T-helper 2 cell treated with Interferon-gamma antibody and Interleukin-4, amounts not matched to agents 5 μg/mL and 100 μg/mL, for 36 hours (primary cell): ENCODE results near the gene ACSF2.
A peak's percentile ranks its signal among the peaks of the same experiment; 100 is the strongest.

ENCODE experiments used
- DNase-seq: peaks from one replicate; pipeline ENCODE4 v3.0.0; 2021; ENCODE audit warnings: low spot score
- H3K27ac Mint-ChIP-seq: one replicate; pipeline ENCODE4 v1.8.0; 2021; ENCODE audit warnings: mild to moderate bottlenecking, mixed read lengths
- H3K27me3 Mint-ChIP-seq: one replicate; pipeline ENCODE4 v1.8.0; 2021; ENCODE audit warnings: low read depth, mixed read lengths
- H3K36me3 Mint-ChIP-seq: one replicate; pipeline ENCODE4 v1.8.0; 2021; ENCODE audit warnings: low read depth, mixed read lengths
- H3K4me1 Mint-ChIP-seq: one replicate; pipeline ENCODE4 v1.8.0; 2021; ENCODE audit warnings: low read depth, mixed read lengths
- H3K4me3 Mint-ChIP-seq: one replicate; pipeline ENCODE4 v1.8.0; 2022; ENCODE audit warnings: mild to moderate bottlenecking, moderate library complexity, mixed read lengths
- H3K9me3 Mint-ChIP-seq: one replicate; pipeline ENCODE4 v1.8.0; 2021; ENCODE audit warnings: mixed read lengths

Gene ACSF2

DNA sequence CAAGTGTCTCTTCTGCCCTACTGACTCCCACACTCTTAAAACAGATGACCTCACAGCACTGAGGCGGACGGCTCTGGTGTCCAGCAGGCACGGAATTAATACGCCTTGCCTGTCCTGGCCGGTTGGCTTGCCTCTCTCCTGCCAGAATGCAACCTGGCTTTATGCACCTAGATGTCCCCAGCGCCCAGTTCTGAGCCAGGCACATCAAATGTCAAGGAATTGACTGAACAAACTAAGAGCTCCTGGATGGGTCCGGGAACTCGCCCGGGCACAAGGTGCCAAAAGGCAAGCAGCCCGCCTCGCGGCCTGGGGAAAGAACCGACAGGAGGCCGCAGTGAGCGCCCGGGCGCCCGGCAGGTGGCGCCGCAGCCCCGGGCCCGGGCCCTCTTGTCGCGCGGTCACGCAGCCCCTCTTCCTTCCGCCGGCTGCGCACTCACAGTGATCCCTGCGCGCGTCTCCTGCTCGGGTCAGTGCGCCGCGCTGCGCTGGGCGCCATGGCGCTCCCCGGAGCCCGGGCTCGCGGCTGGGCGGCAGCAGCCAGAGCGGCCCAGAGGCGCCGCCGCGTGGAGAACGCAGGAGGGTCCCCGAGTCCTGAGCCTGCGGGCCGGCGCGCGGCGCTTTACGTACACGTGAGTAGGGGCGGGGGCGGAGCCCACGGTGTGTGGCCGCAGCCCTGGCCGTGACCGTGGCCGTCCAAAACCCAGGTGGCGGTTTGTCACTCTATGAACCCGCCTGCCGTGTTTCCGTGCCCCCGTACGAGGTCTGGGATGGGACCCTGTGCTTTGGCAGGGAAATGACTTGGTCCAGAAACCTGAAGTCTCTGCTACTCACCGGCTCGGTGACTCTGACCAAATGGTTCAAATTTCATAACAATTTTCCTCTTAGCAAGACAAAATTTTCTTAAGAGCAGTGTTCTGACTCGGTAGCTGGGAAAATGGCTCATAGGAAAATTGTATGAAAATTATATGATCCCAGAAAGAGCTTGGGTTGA, 52.7 kb downstream of the ACSF2 start, which contains the start of gene RSAD1:
RSAD1 (plus strand) TSS at position 470 of the 991 bp plus-strand sequence; CDS start at position 495, 25 bp downstream.
- Mint-ChIP-seq H3K27ac (peak within 1 kb of the TSS; percentile 80), H3K36me3 (peaks cover 8% of the 10 kb centered on the region), H3K4me1 (peaks cover 20% of the 10 kb centered on the region), H3K4me3 (peak within 1 kb of the TSS; percentile 89), H3K27me3 (peaks cover 8% of the 10 kb centered on the region), H3K9me3 (no peaks in the 10 kb centered on the region)
- peak; percentile 84 for DNase-seq

DNA sequence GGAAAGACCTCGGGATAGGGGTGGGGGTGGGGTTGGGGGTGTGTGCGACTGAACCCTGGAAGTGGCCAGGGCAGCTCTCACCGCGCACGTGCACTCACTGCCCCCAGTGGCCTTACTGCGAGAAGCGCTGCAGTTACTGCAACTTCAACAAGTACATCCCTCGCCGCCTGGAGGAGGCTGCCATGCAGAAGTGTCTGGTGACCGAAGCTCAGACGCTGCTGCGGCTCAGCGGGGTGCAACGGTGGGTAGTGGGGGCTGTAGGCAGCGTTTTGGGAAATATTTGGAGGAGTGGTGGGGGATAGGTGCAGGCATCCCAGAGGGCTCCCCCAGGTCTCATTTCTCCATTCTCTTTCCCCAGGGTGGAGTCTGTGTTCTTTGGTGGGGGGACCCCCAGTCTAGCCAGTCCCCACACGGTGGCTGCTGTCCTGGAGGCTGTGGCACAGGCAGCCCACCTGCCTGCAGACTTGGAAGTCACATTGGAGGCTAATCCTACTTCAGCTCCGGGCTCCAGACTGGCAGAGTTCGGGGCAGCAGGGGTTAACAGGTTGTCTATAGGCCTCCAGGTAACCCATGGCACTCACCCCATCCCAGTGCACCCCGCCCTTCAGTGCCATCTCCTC, 53.6 kb downstream of the ACSF2 start:
- Mint-ChIP-seq H3K9me3 (no peaks in the 10 kb centered on the region), H3K36me3 (peaks cover 9% of the 10 kb centered on the region), H3K4me1 (peaks cover 20% of the 10 kb centered on the region), H3K27me3 (peaks cover 8% of the 10 kb centered on the region), H3K4me3 (peak overlapping the region; percentile 89), H3K27ac (peak overlapping the region; percentile 57)
- DNase-seq, result peak; percentile 51

DNA sequence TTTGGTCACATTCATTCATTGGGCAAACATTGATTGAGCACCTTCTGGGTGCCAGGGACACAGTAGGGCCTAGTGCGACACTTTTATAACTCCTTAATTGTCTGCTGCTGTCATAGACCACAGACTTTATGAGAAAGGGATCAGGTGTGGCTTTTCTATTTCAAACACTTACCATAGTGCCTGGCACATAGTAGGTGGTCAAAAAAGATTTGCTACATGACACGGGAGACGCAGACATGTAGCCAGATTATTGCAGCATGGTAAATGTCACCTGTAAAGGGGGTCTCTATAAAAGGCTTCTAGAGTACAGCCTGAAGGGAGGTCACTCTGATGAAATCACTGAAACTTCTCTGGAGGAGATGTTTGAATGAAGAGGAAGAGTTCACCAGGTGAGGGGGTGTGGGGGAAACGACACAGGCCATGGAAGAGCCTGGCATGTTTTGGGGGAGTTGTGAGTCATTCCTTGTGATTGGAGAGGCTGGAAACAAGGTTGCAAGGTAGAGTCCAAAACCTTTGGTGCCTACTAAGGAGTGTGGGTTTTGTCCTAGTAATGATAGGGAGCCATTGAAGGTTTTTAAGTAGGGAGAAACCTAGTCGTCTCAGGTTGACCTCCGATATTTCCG, 54.2 kb downstream of the ACSF2 start:
- peaks cover 12% of the 10 kb centered on the region for H3K36me3 Mint-ChIP-seq
- H3K9me3 Mint-ChIP-seq, result no peaks in the 10 kb centered on the region
- peak overlapping the region; percentile 89 for H3K4me3 Mint-ChIP-seq
- peaks cover 20% of the 10 kb centered on the region for H3K4me1 Mint-ChIP-seq
- no peak for DNase-seq
- H3K27me3 Mint-ChIP-seq, result peaks cover 8% of the 10 kb centered on the region
- H3K27ac Mint-ChIP-seq, result no peak overlapping the region

DNA sequence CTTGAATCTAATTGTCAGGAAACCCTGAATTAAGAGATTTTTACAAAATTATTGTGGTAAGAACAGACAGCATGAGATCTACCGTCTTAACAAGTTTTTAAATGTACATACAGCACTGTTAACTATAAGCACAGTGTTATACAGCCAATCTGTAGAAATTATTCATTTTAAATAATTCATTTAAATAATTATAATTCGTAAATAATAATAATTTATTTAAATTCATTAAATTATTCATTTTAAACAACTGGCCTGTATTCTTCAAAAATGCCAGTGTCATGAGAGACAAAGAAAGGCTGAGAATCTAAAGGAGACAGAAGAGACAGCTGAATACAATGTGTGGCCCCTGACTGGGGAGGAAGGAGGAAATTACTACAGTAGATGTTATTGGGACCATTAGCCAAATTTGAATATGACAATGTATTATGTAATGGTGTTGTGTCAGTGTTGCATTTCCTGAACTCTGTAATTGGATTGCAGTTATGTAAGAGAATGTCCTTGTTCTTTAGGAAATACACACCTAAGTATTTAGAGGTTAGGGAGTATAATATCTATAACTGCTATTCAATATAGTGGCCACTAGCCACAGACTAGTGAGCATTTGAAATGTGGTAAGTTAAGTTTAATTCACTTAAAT, 55.0 kb downstream of the ACSF2 start:
- no peak for DNase-seq
- no peaks in the 10 kb centered on the region for H3K9me3 Mint-ChIP-seq
- H3K27me3 Mint-ChIP-seq, result peaks cover 3% of the 10 kb centered on the region
- H3K4me1 Mint-ChIP-seq, result peaks cover 20% of the 10 kb centered on the region
- no peak overlapping the region for H3K4me3 Mint-ChIP-seq
- peaks cover 12% of the 10 kb centered on the region for H3K36me3 Mint-ChIP-seq
- H3K27ac Mint-ChIP-seq, result no peak overlapping the region

DNA sequence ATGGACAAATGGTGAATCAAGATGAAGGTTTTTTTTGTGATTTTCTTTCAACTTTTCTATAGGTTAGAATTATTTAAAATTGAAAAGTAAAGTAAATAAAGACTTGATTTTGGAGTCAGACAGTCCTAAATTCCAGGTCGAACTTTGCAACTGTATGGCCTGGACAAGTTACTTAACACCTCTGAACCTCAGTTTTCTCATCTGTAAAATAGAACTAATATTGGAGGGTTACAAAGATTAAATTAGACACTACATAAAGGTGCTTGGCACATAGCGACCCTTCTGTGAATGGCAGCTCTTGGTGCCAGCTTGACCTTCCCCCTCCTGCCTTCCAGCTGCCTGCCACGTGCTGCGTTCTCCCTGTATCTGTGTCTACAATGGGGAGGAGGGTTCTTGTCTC, 55.6 kb downstream of the ACSF2 start:
- H3K36me3 Mint-ChIP-seq, result peaks cover 12% of the 10 kb centered on the region
- no peak overlapping the region for H3K27ac Mint-ChIP-seq
- no peaks in the 10 kb centered on the region for H3K27me3 Mint-ChIP-seq
- DNase-seq, result no peak
- peaks cover 20% of the 10 kb centered on the region for H3K4me1 Mint-ChIP-seq
- no peak overlapping the region for H3K4me3 Mint-ChIP-seq
- H3K9me3 Mint-ChIP-seq, result no peaks in the 10 kb centered on the region

DNA sequence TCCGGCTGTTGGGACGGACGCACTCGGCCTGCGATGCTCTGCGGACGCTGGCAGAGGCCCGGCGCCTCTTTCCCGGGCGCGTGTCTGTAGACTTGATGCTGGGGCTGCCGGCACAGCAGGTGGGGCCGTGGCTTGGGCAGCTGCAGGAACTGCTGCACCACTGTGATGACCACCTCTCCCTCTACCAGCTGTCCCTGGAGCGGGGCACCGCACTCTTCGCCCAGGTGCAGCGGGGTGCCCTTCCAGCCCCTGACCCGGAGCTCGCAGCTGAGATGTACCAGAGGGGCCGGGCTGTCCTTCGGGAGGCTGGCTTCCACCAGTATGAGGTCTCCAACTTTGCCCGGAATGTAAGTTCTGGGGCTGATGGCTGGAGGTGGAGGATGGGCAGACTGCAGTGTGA, 56.1 kb downstream of the ACSF2 start:
- H3K4me1 Mint-ChIP-seq, result peaks cover 20% of the 10 kb centered on the region
- no peaks in the 10 kb centered on the region for H3K27me3 Mint-ChIP-seq
- no peak overlapping the region for H3K27ac Mint-ChIP-seq
- H3K36me3 Mint-ChIP-seq, result peaks cover 12% of the 10 kb centered on the region
- DNase-seq, result no peak
- no peaks in the 10 kb centered on the region for H3K9me3 Mint-ChIP-seq
- no peak overlapping the region for H3K4me3 Mint-ChIP-seq

DNA sequence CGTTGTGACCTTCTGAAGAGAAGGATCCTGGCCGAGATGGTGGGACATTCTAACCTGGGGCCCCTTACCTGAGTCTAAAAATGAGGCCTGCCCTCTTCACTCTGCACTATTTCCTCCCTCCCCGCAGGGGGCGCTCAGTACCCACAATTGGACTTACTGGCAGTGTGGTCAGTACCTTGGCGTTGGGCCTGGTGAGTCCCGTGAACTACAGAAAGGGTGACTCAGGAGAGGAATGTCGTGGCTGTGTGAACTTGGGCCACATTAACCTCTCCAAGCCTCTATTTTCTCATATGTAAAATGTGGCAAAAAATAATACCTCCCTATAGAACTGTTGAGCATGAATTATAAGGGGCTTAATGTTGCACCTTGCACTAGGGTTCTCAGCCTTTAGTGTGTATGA, 56.5 kb downstream of the ACSF2 start:
- no peaks in the 10 kb centered on the region for H3K9me3 Mint-ChIP-seq
- no peaks in the 10 kb centered on the region for H3K27me3 Mint-ChIP-seq
- H3K4me1 Mint-ChIP-seq, result peaks cover 20% of the 10 kb centered on the region
- H3K36me3 Mint-ChIP-seq, result peaks cover 12% of the 10 kb centered on the region
- peak overlapping the region; percentile 42 for H3K27ac Mint-ChIP-seq
- DNase-seq, result peak; percentile 75
- no peak overlapping the region for H3K4me3 Mint-ChIP-seq

DNA sequence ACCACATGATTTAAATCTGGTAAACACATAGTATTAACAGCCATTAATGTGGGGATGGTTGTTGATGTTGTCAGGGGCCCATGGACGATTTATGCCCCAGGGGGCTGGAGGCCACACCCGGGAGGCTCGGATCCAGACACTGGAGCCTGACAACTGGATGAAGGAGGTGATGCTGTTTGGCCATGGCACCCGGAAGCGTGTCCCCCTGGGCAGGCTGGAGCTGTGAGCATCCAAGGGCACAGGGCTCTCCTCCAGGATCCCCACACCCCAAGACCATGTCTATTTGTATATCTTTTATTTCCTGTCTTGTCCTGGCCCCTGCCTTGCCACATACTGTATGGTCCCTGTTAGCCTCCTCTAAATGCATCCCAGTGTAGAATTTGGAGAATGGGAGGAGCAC, 57.2 kb downstream of the ACSF2 start:
- H3K4me3 Mint-ChIP-seq, result no peak overlapping the region
- H3K27me3 Mint-ChIP-seq, result no peaks in the 10 kb centered on the region
- no peaks in the 10 kb centered on the region for H3K9me3 Mint-ChIP-seq
- no peak for DNase-seq
- H3K4me1 Mint-ChIP-seq, result peaks cover 16% of the 10 kb centered on the region
- peaks cover 12% of the 10 kb centered on the region for H3K36me3 Mint-ChIP-seq
- no peak overlapping the region for H3K27ac Mint-ChIP-seq

DNA sequence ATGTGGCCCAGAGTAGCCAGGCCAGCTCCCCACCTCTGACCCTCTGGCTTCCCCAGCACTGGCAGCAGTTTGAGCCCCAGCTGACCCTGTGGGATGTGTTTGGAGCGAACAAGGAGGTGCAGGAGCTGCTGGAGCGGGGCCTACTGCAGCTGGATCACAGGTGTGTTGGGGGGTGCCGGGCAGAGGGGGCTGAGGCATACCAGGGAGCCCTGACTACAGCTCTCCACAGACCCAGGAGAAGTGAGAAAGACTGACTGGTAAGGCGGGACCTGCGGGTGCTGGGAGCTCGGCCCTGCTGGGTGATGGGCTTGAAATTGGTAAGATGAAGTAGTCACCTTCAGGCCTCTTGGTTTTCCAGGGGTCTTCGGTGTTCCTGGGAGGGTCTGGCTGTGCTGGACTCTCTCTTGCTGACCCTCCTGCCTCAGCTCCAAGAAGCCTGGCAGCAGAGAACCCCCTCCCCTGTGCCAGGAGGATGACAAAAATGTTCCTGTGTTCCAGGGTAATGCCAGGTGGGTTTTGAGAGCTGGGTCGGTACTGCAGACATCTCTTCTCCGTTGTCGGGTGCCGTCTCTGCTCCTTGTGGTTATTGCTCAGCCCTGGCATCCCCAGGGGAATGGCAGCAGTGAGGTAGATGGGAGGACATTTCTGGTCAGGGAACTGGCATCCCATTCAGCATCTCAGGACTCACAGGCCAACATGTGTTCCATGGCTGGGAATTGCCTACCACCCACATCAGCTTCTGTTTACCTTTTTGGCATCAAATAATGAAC, 58.6 kb downstream of the ACSF2 start:
- Mint-ChIP-seq H3K4me3 (no peak overlapping the region), H3K27ac (no peak overlapping the region), H3K4me1 (peaks cover 10% of the 10 kb centered on the region), H3K36me3 (peaks cover 11% of the 10 kb centered on the region), H3K27me3 (no peaks in the 10 kb centered on the region), H3K9me3 (no peaks in the 10 kb centered on the region)
- DNase-seq, result no peak

DNA sequence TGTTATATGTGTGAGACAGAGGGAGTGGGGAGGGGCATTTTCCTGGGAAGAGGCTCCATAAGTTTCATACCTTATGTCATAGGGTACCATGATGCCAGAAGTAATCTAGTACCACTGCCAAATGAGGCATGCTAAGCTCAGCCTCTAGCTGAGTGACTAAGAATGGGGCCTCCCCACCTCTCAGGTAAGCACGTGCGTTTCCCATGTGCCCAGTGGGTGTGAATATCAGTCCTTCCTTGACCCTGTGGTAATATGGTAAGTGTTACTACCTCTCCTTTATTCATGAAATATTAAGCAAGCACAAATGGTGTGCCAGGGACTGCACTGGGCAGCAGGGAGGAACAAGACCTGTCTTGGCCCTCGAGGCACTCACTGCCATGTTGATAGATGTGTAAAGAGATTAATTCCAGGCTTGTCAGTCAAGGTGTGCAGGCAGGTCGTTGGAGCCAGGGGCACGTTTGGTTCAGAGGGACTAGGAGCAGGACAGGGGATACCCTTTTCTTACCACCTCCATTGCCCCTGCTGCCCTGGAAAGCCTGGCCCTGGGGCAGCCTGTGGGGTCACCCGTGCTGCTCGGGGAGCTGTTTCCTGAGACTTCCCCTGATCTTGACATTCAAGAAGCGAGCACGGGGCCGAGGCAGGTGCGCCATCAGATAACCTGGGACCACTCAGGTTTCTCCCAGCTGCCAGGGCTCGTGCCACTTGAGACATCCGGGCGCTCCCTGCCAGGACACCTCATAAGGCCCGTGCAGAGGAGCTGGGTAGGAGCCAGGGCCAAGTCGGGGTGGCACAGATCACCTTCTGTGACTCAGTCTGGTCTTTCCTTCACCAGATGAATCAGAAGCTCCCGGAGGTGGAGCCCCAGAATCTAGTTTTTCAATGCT, 61.4 kb downstream of the ACSF2 start:
- Mint-ChIP-seq H3K9me3 (no peaks in the 10 kb centered on the region), H3K27ac (no peak overlapping the region), H3K4me1 (no peaks in the 10 kb centered on the region), H3K36me3 (peaks cover 10% of the 10 kb centered on the region), H3K27me3 (peaks cover 1% of the 10 kb centered on the region), H3K4me3 (no peak overlapping the region)
- DNase-seq, result no peak

DNA sequence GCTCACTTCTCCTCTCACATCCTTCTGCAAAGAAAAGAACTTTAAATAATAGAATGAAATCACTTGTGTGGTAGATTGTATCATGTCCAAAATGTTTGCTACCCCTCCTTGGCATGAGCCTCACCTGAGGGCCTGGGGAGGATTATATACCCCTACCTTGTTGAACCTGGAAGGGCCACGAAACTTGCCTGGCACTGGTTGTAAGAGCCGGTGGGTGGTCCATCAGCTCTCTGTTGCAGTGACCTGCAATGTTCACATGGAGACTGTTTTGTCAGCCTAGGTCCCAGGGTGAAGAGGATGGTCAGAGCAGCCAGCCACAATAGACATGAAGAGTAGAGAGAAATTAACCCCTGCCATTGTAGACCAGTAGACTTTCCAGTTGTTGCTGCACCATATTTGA, 62.9 kb downstream of the ACSF2 start:
- Mint-ChIP-seq H3K27me3 (peaks cover 1% of the 10 kb centered on the region), H3K27ac (no peak overlapping the region), H3K36me3 (peaks cover 5% of the 10 kb centered on the region), H3K9me3 (no peaks in the 10 kb centered on the region), H3K4me1 (no peaks in the 10 kb centered on the region), H3K4me3 (no peak overlapping the region)
- DNase-seq, result no peak

DNA sequence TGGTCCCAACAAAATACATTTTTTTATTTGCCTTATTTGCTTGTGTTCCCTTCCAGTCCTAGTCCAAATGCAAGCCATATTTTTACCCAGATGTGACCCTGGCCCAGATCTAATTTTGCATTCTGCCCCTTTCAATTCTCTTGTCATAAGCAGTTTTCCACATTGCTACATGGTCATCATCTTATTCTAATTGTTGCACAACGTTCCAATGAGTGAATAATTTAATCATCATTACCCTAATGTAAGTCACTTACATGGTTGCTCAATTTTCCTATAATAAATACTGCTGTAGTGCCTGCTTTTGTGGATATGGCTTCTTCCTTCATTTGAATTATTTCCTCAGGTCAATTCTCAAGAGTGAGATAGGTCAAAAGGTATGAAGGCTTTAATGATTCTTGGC, 65.5 kb downstream of the ACSF2 start:
- peaks cover 1% of the 10 kb centered on the region for H3K27me3 Mint-ChIP-seq
- no peak for DNase-seq
- no peak overlapping the region for H3K27ac Mint-ChIP-seq
- H3K4me1 Mint-ChIP-seq, result no peaks in the 10 kb centered on the region
- H3K4me3 Mint-ChIP-seq, result no peak overlapping the region
- H3K9me3 Mint-ChIP-seq, result no peaks in the 10 kb centered on the region
- no peaks in the 10 kb centered on the region for H3K36me3 Mint-ChIP-seq
